MM.1S (cell line): ENCODE measurements around the gene MEGF6.

Experiments
- DNase-seq: peaks from one replicate; pipeline ENCODE4 v3.0.0-alpha.2; 2015
- H2AFZ ChIP-seq: fragments of 300-600 bp; sonication (generic); 2 replicates; pipeline ENCODE4 v1.6.0; 2016; ENCODE audit warnings: antibody characterized with exemption, low read length
- H3F3A ChIP-seq: fragments of 300-600 bp; sonication (generic); 2 replicates; pipeline ENCODE4 v1.6.1; 2016; ENCODE audit warnings: mild to moderate bottlenecking, antibody characterized with exemption, low read length, moderate library complexity, mixed read lengths; ENCODE audit not compliant: insufficient read depth
- H3K27ac ChIP-seq: fragments of 300-600 bp; sonication (generic); 2 replicates; pipeline ENCODE4 v1.5.1; 2016; ENCODE audit warnings: mild to moderate bottlenecking, low read length
- H3K27me3 ChIP-seq: fragments of 300-600 bp; sonication (generic); replicated peaks from 2 replicates; pipeline ENCODE4 v1.6.0; 2016; ENCODE audit warnings: low read length; ENCODE audit not compliant: insufficient read depth
- H3K36me3 ChIP-seq: fragments of 300-600 bp; sonication (generic); replicated peaks from 2 replicates; pipeline ENCODE4 v1.6.1; 2016; ENCODE audit warnings: mild to moderate bottlenecking, low read length, mixed read lengths; ENCODE audit not compliant: insufficient read depth
- H3K4me1 ChIP-seq: fragments of 300-600 bp; sonication (generic); 2 replicates; pipeline ENCODE4 v1.6.1; 2016; ENCODE audit warnings: low read length, mixed read lengths
- H3K4me2 ChIP-seq: fragments of 300-600 bp; sonication (generic); 2 replicates; pipeline ENCODE4 v1.6.0; 2016; ENCODE audit warnings: low read depth, low read length
- H3K4me3 ChIP-seq: fragments of 300-600 bp; sonication (generic); 2 replicates; pipeline ENCODE4 v1.5.1; 2016; ENCODE audit warnings: low read length, mixed read lengths
- H3K79me2 ChIP-seq: fragments of 300-600 bp; sonication (generic); 2 replicates; pipeline ENCODE4 v1.6.1; 2016; ENCODE audit warnings: mixed run types, low read length, mixed read lengths
- H3K9ac ChIP-seq: fragments of 300-600 bp; sonication (generic); 2 replicates; pipeline ENCODE4 v1.6.1; 2016; ENCODE audit warnings: low read length, mixed read lengths
- H3K9me2 ChIP-seq: fragments of 300-600 bp; sonication (generic); replicated peaks from 2 replicates; pipeline ENCODE4 v1.6.1; 2016; ENCODE audit warnings: mild to moderate bottlenecking, low read length, mixed read lengths; ENCODE audit not compliant: insufficient read depth
- H3K9me3 ChIP-seq: fragments of 300-600 bp; sonication (generic); replicated peaks from 2 replicates; pipeline ENCODE4 v1.6.1; 2016; ENCODE audit warnings: mild to moderate bottlenecking, low read length, mixed read lengths; ENCODE audit not compliant: insufficient read depth
- H4K20me1 ChIP-seq: fragments of 300-600 bp; sonication (generic); 2 replicates; pipeline ENCODE4 v1.6.1; 2016; ENCODE audit warnings: mild to moderate bottlenecking, low read length, moderate library complexity, mixed read lengths; ENCODE audit not compliant: insufficient read depth
- EZH2 ChIP-seq: fragments of 300-600 bp; sonication (generic); optimal IDR thresholded peaks from 2 replicates; pipeline ENCODE3; 2017; ENCODE audit warnings: low read depth, mild to moderate bottlenecking, antibody characterized with exemption, low read length, mixed read lengths
- EZH2phosphoT487 ChIP-seq: fragments of 300-600 bp; sonication (generic); IDR thresholded peaks from 2 replicates; pipeline ENCODE4 v1.6.1; 2018; ENCODE audit warnings: antibody characterized with exemption, low read length
- TF ChIP-seq, protein P1 (sequence below): fragments of 300-600 bp; sonication (generic); IDR thresholded peaks from 2 replicates; pipeline ENCODE4 v1.5.1; 2016; ENCODE audit warnings: antibody characterized with exemption, low read length, mixed read lengths

Gene MEGF6

DNA sequence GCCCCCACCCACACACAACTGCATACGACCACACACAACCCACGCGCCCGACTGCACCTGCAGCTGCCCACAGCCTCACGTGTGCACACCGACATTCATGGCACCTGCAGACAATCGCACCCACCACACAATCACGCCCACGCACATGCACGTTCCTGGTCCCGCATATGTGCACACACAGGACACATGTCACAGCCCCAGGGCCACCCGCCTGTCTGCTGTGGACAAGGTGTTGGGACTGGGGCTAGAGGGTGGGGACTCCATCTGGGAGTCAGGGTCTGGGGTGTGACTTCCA, 100.4 kb downstream of the MEGF6 start:
- H3F3A ChIP-seq, result no peaks in the 10 kb centered on the region
- H2AFZ ChIP-seq, result no peak overlapping the region
- no peak overlapping the region for H3K4me3 ChIP-seq
- H3K4me2 ChIP-seq, result no peak overlapping the region
- no peak for DNase-seq
- H3K79me2 ChIP-seq, result no peaks in the 10 kb centered on the region
- no peaks in the 10 kb centered on the region for H3K36me3 ChIP-seq
- TF ChIP-seq EZH2phosphoT487, result no peak
- no peak for TF ChIP-seq EZH2
- TF ChIP-seq, protein P1, sequence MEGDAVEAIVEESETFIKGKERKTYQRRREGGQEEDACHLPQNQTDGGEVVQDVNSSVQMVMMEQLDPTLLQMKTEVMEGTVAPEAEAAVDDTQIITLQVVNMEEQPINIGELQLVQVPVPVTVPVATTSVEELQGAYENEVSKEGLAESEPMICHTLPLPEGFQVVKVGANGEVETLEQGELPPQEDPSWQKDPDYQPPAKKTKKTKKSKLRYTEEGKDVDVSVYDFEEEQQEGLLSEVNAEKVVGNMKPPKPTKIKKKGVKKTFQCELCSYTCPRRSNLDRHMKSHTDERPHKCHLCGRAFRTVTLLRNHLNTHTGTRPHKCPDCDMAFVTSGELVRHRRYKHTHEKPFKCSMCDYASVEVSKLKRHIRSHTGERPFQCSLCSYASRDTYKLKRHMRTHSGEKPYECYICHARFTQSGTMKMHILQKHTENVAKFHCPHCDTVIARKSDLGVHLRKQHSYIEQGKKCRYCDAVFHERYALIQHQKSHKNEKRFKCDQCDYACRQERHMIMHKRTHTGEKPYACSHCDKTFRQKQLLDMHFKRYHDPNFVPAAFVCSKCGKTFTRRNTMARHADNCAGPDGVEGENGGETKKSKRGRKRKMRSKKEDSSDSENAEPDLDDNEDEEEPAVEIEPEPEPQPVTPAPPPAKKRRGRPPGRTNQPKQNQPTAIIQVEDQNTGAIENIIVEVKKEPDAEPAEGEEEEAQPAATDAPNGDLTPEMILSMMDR, result no peak
- H3K4me1 ChIP-seq, result no peaks in the 10 kb centered on the region
- H3K27ac ChIP-seq, result no peak overlapping the region
- no peaks in the 10 kb centered on the region for H3K9me3 ChIP-seq
- H4K20me1 ChIP-seq, result no peaks in the 10 kb centered on the region
- H3K9me2 ChIP-seq, result no peaks in the 10 kb centered on the region
- H3K9ac ChIP-seq, result no peak overlapping the region
- peaks cover 92% of the 10 kb centered on the region for H3K27me3 ChIP-seq

DNA sequence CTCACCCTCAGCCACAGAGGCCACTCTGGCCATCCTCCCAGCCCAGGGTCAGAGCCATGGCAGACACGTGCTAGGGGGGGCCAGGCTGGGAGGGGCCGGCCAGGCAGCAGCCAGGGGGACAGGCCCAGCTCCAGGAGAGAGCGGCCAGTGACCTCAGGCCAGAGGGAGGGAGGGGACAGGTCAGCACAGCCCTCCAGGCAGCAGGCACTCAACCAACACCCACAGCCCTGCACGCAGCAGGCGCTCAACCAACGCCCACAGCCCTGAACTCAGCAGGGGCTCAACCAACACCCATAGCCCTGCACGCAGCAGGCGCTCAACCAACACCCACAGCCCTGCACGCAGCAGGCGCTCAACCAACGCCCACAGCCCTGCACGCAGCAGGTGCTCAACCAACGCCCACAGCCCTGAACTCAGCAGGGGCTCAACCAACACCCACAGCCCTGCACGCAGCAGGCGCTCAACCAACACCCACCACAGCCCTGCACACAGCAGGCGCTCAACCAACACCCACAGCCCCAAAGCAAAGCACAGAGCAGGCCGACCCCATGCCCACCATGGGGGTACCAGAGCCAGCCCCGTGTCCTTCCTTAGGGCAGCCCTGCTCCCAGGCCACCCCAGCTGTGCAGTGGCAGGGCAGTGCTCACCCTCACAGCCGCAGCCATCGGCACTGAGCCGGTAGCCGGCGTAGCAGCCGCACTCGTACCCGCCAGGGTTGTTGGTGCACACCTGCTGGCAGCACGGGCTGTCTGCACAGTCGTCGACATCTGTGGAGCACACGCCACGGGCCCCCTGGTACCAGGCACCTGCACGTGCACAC, 101.0 kb downstream of the MEGF6 start:
- Histone ChIP-seq H3K79me2 (no peaks in the 10 kb centered on the region), H3F3A (no peaks in the 10 kb centered on the region), H3K4me3 (no peak overlapping the region), H3K4me2 (no peak overlapping the region), H3K27me3 (peaks cover 93% of the 10 kb centered on the region), H2AFZ (no peak overlapping the region), H3K4me1 (no peaks in the 10 kb centered on the region), H3K27ac (no peak overlapping the region), H4K20me1 (no peaks in the 10 kb centered on the region), H3K9ac (no peak overlapping the region), H3K9me2 (no peaks in the 10 kb centered on the region), H3K36me3 (no peaks in the 10 kb centered on the region), H3K9me3 (no peaks in the 10 kb centered on the region)
- no peak for DNase-seq
- TF ChIP-seq EZH2phosphoT487 (no peak), EZH2 (no peak)
- TF ChIP-seq, protein P1, result no peak

DNA sequence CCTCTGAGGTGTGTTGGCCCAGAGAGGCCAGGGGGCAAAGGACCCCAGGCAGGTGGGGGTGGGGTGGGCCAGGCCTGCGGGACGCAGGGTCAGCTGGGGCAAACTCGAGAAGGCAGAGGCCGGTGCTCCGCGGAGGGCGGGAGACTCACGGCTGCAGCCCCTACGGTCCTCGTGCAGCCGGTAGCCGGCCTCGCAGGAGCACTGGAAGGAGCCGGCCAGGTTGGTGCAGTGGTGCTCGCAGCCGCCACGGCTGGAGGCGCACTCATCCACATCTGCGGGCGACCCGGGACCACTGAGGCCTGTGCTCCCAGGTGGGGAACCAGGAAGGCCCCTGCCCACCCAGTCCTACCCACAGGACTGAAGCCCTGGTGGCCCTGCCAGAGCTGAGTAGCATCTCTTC, 101.6 kb downstream of the MEGF6 start:
- Histone ChIP-seq H3K9me3 (no peaks in the 10 kb centered on the region), H3K79me2 (no peaks in the 10 kb centered on the region), H3K27me3 (peaks cover 93% of the 10 kb centered on the region), H3K4me1 (no peaks in the 10 kb centered on the region), H4K20me1 (no peaks in the 10 kb centered on the region), H3K9me2 (no peaks in the 10 kb centered on the region), H3K27ac (no peak overlapping the region), H3K36me3 (no peaks in the 10 kb centered on the region), H3K4me3 (no peak overlapping the region), H3F3A (no peaks in the 10 kb centered on the region), H3K4me2 (no peak overlapping the region), H2AFZ (no peak overlapping the region), H3K9ac (no peak overlapping the region)
- TF ChIP-seq, protein P1, result no peak
- TF ChIP-seq EZH2phosphoT487, result no peak
- no peak for TF ChIP-seq EZH2
- no peak for DNase-seq
